Calu3 (cell line): ENCODE measurements around the gene LRIG2. TPM values are rescaled to one million over a fixed set of nuclear protein-coding genes. Genes with fewer than 3 reads are reported as not detected.
"Not testable (repeated sequence)": the region's sequence is repeated elsewhere in the genome, so short reads cannot be mapped to it uniquely, and the experiment has no call there.

Source experiments
- BruUV-seq: library from RNA; stranded (reverse); fragments of 400-500 nt; replicated peaks from 2 replicates; lab custom pipeline; 2021; lab: Mats Ljungman, UMichigan
- CTCF ChIA-PET: fragments of 300-600 bp; sonication (Branson Sonifier 250); formaldehyde crosslinking; loops from one replicate; lab custom pipeline; 2022; ENCODE audit warnings: antibody characterized with exemption; lab: Charles Lee
- DNase-seq: peaks from one replicate; pipeline ENCODE4 v3.0.0; 2022
- H3K27ac Mint-ChIP-seq: one replicate; pipeline ENCODE4 v1.8.0; 2022; ENCODE audit warnings: mixed read lengths; ENCODE audit not compliant: unreplicated experiment
- H3K27me3 Mint-ChIP-seq: one replicate; pipeline ENCODE4 v1.8.0; 2022; ENCODE audit warnings: mixed read lengths; ENCODE audit not compliant: unreplicated experiment
- H3K36me3 Mint-ChIP-seq: one replicate; pipeline ENCODE4 v1.8.0; 2022; ENCODE audit warnings: mild to moderate bottlenecking, moderate library complexity, mixed read lengths; ENCODE audit not compliant: insufficient read depth, unreplicated experiment
- H3K4me1 Mint-ChIP-seq: one replicate; pipeline ENCODE4 v1.8.0; 2022; ENCODE audit warnings: mild to moderate bottlenecking, low read depth, mixed read lengths; ENCODE audit not compliant: unreplicated experiment
- H3K4me3 Mint-ChIP-seq: one replicate; pipeline ENCODE4 v1.8.0; 2022; ENCODE audit warnings: mild to moderate bottlenecking, low read depth, moderate library complexity, mixed read lengths; ENCODE audit not compliant: unreplicated experiment
- H3K9me3 Mint-ChIP-seq: one replicate; pipeline ENCODE4 v1.8.0; 2022; ENCODE audit warnings: low read depth, mixed read lengths; ENCODE audit not compliant: unreplicated experiment
- intact Hi-C: fragments of 100-400 bp; cut with micrococcal nuclease; formaldehyde crosslinking; loops from one replicate; pipeline ENCODE4 v1.10.0; 2022; ENCODE audit not compliant: unreplicated experiment
- total RNA-seq: library from RNA; stranded (reverse); gene quantifications from 2 replicates; pipeline ENCODE4 v1.2.3, GENCODE V29; 2022
- TF ChIP-seq, protein P1 (sequence below): fragments of 200-600 bp; IDR thresholded peaks from one replicate; pipeline ENCODE4 v1.8.0; 2022; ENCODE audit warnings: antibody characterized with exemption; ENCODE audit not compliant: unreplicated experiment

The LRIG2 gene
- total RNA-seq, 1 experiment from 2014 or later = 11.0 TPM

DNA sequence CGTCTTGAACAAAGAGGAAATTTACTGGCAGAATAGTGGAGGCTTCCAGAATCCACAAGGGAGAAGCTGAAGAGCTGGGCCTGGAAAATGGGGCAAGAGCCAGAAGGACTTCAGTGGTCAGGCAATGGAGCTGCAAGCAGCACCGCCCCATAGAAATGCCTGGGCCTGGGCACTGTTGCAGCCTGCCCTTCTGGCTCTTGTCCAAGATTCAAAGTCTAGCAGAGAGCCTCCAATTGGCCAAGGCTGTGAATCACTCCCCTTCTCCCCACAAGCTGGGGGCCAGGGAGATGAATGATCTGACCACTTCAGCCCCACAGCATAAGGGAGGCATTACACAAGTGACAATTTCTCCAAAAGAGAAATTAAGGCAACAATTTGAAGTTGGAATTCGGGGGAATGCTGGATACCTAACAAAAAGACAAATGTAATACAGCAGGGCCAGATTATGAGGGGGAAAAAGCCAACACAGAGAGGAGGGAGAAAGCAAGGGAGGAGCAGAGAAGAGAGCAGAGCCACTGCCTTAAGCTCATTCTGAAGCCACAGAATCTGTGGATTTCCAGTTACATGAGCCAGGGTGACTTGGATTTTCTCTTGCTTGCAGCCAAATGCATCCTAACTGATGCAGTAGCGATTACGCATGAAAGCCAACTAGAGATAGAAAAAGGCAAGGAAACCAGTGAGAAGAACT lies 80.3 kb downstream of the LRIG2 start:
- no peaks in the 10 kb centered on the region for H3K36me3 Mint-ChIP-seq
- peaks cover 2% of the 10 kb centered on the region for H3K9me3 Mint-ChIP-seq
- no peaks in the 10 kb centered on the region for H3K27me3 Mint-ChIP-seq
- no peak overlapping the region for H3K4me3 Mint-ChIP-seq
- CTCF ChIA-PET = no interaction called here
- intact Hi-C loops = no loop called here
- no peak for DNase-seq
- no TSS peak for BruUV-seq
- peaks cover 8% of the 10 kb centered on the region for H3K4me1 Mint-ChIP-seq
- TF ChIP-seq, protein P1, sequence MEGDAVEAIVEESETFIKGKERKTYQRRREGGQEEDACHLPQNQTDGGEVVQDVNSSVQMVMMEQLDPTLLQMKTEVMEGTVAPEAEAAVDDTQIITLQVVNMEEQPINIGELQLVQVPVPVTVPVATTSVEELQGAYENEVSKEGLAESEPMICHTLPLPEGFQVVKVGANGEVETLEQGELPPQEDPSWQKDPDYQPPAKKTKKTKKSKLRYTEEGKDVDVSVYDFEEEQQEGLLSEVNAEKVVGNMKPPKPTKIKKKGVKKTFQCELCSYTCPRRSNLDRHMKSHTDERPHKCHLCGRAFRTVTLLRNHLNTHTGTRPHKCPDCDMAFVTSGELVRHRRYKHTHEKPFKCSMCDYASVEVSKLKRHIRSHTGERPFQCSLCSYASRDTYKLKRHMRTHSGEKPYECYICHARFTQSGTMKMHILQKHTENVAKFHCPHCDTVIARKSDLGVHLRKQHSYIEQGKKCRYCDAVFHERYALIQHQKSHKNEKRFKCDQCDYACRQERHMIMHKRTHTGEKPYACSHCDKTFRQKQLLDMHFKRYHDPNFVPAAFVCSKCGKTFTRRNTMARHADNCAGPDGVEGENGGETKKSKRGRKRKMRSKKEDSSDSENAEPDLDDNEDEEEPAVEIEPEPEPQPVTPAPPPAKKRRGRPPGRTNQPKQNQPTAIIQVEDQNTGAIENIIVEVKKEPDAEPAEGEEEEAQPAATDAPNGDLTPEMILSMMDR = no peak
- no peak overlapping the region for H3K27ac Mint-ChIP-seq

DNA sequence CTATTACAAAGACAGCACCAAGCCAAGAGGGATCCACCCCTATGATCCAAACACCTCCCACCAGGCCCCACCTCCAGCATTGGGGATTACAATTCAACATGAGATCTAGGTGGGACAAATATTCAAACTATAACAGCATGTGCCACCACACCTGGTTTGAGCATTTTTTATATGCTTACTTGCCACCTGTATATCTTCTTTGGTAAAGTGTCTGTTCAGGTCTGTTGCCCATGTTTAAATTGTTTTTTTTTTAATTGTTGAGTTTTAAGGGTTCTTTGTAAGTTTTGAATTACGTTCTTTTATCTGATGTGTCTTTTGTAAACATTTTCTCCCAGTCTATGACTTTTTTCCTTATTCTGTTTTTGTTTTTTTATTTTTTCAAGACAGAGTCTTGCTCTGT lies 83.4 kb downstream of the LRIG2 start:
- Mint-ChIP-seq H3K27me3 (no peaks in the 10 kb centered on the region), H3K4me3 (no peak overlapping the region), H3K4me1 (peaks cover 8% of the 10 kb centered on the region), H3K36me3 (no peaks in the 10 kb centered on the region), H3K27ac (no peak overlapping the region), H3K9me3 (peaks cover 2% of the 10 kb centered on the region)
- intact Hi-C loops = no loop called here
- CTCF ChIA-PET = no interaction called here
- TF ChIP-seq, protein P1 = no peak
- no TSS peak for BruUV-seq
- DNase-seq = no peak

DNA sequence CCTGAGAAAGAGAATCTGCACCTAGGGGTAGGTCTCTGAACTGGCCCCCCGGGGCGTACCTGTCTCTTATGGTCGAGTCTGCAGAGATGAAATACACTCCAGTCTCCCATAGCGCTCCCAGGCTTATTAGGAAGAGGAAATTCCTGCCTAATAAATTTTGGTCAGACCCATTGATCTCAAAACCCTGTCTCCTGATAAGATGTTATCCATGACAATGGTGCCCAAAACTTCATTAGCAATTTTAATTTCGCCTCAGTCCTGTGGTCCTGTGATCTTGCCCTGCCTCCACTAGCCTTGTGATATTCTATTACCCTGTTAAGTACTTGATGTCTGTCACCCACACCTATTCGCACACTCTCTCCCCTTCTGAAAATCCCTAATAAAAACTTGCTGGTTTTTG lies 85.7 kb downstream of the LRIG2 start:
- H3K4me1 Mint-ChIP-seq, BruUV-seq, DNase-seq, H3K36me3 Mint-ChIP-seq, H3K27ac Mint-ChIP-seq, CTCF ChIA-PET, H3K9me3 Mint-ChIP-seq, H3K4me3 Mint-ChIP-seq, intact Hi-C loops, H3K27me3 Mint-ChIP-seq: not testable (repeated sequence)

DNA sequence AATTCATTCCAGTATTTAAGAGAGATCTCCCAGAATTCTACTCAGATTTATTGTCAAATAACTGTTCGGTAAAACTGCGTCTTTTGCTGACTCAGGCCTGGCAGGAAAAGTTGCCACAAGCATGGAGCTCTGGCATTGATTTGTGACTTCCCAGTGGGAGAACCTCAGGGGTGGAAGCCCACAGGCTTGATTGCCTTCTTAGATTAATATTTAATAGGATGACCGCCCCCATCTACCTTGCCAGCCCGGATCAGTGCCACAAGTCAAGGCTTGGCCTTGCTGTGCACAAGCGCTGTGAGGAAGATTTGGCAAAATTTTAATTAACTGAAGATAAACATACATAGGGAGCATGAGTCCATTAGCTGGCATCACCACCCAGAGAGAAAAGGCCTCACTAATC lies 93.5 kb downstream of the LRIG2 start:
- CTCF ChIA-PET = no interaction called here
- Mint-ChIP-seq H3K4me3 (no peak overlapping the region), H3K27me3 (no peaks in the 10 kb centered on the region), H3K9me3 (no peaks in the 10 kb centered on the region), H3K36me3 (no peaks in the 10 kb centered on the region), H3K27ac (no peak overlapping the region), H3K4me1 (no peaks in the 10 kb centered on the region)
- BruUV-seq = no TSS peak
- intact Hi-C loops = no loop called here
- TF ChIP-seq, protein P1 = no peak
- DNase-seq = no peak

DNA sequence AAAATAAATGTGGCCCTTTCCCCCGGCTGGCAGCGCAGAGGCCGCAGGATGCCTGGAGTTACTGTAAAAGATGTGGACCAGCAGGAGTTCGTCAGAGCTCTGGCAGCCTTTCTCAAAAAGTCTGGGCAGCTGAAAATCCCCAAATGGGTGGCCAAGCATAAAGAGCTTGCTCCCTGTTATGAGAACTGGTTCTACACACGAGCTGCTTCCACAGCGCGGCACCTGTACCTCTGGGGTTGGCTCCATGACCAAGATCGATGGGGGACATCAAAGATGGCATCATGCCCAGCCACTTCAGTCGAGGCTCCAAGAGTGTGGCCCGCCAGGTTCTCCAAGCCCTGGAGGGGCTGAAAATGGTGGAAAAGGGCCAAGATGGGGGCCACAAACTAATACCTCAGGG lies 95.9 kb downstream of the LRIG2 start:
- no TSS peak for BruUV-seq
- no peak for DNase-seq
- H3K9me3 Mint-ChIP-seq = no peaks in the 10 kb centered on the region
- H3K27ac Mint-ChIP-seq = no peak overlapping the region
- H3K27me3 Mint-ChIP-seq = no peaks in the 10 kb centered on the region
- no peaks in the 10 kb centered on the region for H3K36me3 Mint-ChIP-seq
- intact Hi-C loops = no loop called here
- H3K4me1 Mint-ChIP-seq = no peaks in the 10 kb centered on the region
- TF ChIP-seq, protein P1 = no peak
- H3K4me3 Mint-ChIP-seq = no peak overlapping the region
- CTCF ChIA-PET = no interaction called here
